Hematopoietic multipotent progenitor cell treated with erythropoietin and hydrocortisone succinate and interleukin-3 and kit ligand, for 8 days (in vitro differentiated cells): Measurements from ENCODE around the gene C1QL1.

ENCODE experiments used
- DNase-seq: peaks from one replicate; pipeline ENCODE4 v3.0.0-alpha.2; 2015

C1QL1 gene

GRCh38 chr17:44988044-44988942 is 20.2 kb upstream of the C1QL1 start:
- no peak for DNase-seq

- no peak for DNase-seq
Observed at GRCh38 chr17:44983563-44983962, 15.5 kb upstream of the C1QL1 start.

GRCh38 chr17:44982113-44982702 is 14.1 kb upstream of the C1QL1 start:
- no peak for DNase-seq

- no peak for DNase-seq
Observed at GRCh38 chr17:44981221-44981968, 13.3 kb upstream of the C1QL1 start.

- DNase-seq: no peak
Observed at GRCh38 chr17:44979426-44979995, 11.4 kb upstream of the C1QL1 start.

GRCh38 chr17:44978807-44979206 is 10.7 kb upstream of the C1QL1 start:
- no peak for DNase-seq

GRCh38 chr17:44977814-44978550 is 9.9 kb upstream of the C1QL1 start:
- no peak for DNase-seq

GRCh38 chr17:44977065-44977464 is 9.0 kb upstream of the C1QL1 start:
- DNase-seq: no peak

GRCh38 chr17:44976206-44976605 is 8.1 kb upstream of the C1QL1 start:
- no peak for DNase-seq

GRCh38 chr17:44972953-44973352 is 4.8 kb upstream of the C1QL1 start:
- DNase-seq: no peak

- no peak for DNase-seq
Observed at GRCh38 chr17:44971776-44972483, 3.8 kb upstream of the C1QL1 start.

- DNase-seq: no peak
Observed at GRCh38 chr17:44970136-44970741, 2.1 kb upstream of the C1QL1 start.

GRCh38 chr17:44969144-44969780 is 1.2 kb upstream of the C1QL1 start:
- DNase-seq: no peak

- DNase-seq: no peak
Observed at GRCh38 chr17:44967907-44968224, 237 bp downstream of the C1QL1 start.

- no peak for DNase-seq
Observed at GRCh38 chr17:44967026-44967906, 837 bp downstream of the C1QL1 start.

- DNase-seq: no peak
Observed at GRCh38 chr17:44966348-44967025, 1.6 kb downstream of the C1QL1 start.

GRCh38 chr17:44965481-44966234 is 2.4 kb downstream of the C1QL1 start:
- no peak for DNase-seq

- DNase-seq: no peak
Observed at GRCh38 chr17:44961921-44962350, 6.2 kb downstream of the C1QL1 start.

- DNase-seq: no peak
Observed at GRCh38 chr17:44960691-44961090, 7.4 kb downstream of the C1QL1 start.
